Measurements from ENCODE around the gene RETREG1. TPM values are rescaled to one million over a fixed set of nuclear protein-coding genes. Genes with fewer than 3 reads are reported as not detected.

The RETREG1 gene
- total and polyA plus RNA-seq, 11 donors = 24.5 to 219 (median 169) TPM

DNA sequence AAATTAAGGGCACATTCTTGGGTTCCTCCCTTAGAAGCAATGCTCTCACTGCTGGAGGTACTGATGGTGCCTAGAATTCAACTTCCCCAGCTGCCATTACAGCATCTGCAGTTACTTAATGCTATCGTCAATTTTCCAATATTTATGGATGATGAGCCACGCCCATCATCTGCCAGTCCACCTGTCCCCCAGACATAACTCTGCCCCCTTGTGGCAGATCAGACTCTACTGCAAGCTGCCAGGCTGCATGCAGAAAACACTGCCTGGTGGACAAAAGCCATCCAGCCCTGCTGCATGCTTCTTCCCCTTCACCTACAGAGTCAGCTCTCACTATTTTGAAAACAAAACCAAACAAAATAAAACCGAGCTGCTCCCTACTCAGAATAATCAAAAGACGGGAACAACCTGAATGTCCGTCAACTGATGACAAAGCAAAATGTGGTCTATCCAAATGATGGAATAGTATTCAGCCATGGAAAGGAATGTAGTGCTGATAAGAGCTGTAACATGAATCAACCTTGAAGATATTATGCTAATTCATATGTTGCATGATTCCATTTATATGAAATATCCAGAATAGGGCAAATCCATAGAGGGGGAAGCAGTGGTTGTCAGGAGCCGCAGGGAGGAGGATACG, 66.4 kb downstream of the RETREG1 start:
- TF ChIP-seq, protein P1, sequence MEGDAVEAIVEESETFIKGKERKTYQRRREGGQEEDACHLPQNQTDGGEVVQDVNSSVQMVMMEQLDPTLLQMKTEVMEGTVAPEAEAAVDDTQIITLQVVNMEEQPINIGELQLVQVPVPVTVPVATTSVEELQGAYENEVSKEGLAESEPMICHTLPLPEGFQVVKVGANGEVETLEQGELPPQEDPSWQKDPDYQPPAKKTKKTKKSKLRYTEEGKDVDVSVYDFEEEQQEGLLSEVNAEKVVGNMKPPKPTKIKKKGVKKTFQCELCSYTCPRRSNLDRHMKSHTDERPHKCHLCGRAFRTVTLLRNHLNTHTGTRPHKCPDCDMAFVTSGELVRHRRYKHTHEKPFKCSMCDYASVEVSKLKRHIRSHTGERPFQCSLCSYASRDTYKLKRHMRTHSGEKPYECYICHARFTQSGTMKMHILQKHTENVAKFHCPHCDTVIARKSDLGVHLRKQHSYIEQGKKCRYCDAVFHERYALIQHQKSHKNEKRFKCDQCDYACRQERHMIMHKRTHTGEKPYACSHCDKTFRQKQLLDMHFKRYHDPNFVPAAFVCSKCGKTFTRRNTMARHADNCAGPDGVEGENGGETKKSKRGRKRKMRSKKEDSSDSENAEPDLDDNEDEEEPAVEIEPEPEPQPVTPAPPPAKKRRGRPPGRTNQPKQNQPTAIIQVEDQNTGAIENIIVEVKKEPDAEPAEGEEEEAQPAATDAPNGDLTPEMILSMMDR (IDR thresholded peaks at IDR 0.05) = peak; percentile 38 to 66 (median 56)
- no peak for TF ChIP-seq POLR2A (IDR thresholded peaks at IDR 0.05)
- H3K4me3 ChIP-seq = no peak overlapping the region
- H3K9me3 ChIP-seq = no peaks in the 10 kb centered on the region
- intact Hi-C loops (cut with DNase I) = loop anchor here in 9 of 10 donors (2.0 to 10.0 kb wide), 9 partner anchors 43 to 117 kb away; partner anchors contain the start of genes RETREG1 (in 2 of the 9) and ZNF622 (in 1 of the 9)
- H3K27ac ChIP-seq = peak overlapping the region in 10 of 12 donors; percentile 19 to 90 (median 78)
- ATAC-seq = peak in 3 of 4 donors; percentile 27 to 48 (median 43)
- H3K4me1 ChIP-seq = peaks cover 0 to 55% (median 14%) of the 10 kb centered on the region in 12 donors
- H3K27me3 ChIP-seq = no peaks in the 10 kb centered on the region
- H3K36me3 ChIP-seq = no peaks in the 10 kb centered on the region
- peak in 2 of 5 donors; percentile 25 to 39 for DNase-seq
- WGBS, 4 donors = 71 to 78% (median 74%) methylated on average over 7 of the region's 7 CpGs

DNA sequence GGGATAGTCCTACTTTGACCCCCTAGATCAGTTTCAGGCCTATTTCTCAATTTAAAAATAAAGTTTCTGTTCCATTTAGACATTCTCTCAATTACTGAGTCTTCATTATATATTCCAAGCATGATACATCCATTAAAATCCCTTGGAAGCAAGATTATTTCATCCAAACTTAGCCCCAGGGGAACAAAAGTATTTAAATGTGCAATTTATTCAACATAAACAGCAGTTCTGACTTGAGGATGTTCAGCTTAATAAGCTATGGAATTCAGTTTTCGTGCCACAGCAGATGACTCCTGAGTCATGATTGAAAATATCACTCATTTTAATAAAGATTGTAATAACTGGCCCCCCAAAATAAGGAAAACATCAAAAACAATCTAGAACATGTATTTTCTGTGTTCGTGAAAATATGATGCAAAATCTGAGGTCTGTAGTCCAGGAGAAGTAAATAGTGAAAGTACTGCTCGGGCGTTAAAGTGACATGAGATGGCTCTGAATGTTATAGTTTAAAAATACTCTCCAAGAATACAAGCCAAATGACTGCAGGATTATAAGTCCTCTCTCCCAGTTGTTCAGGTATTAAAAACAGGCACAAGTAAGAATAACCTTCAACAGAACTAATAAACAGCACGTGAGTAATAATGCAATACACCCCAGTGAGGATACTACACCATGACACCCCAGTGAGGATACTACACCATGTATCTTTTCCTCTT, 67.1 kb downstream of the RETREG1 start:
- 43 to 50% (median 46%) methylated on average over 5 of the region's 5 CpGs for WGBS, 4 donors
- TF ChIP-seq, protein P1 (IDR thresholded peaks at IDR 0.05) = no peak
- TF ChIP-seq POLR2A (IDR thresholded peaks at IDR 0.05) = no peak
- peak overlapping the region in 10 of 12 donors; percentile 19 to 90 (median 78) for H3K27ac ChIP-seq
- ATAC-seq (peak in 3 of 4 donors; percentile 15 to 36 (median 15)), DNase-seq (no peak)
- H3K36me3 ChIP-seq = no peaks in the 10 kb centered on the region
- H3K4me3 ChIP-seq = peak overlapping the region in 2 of 12 donors; percentile 4 to 9
- H3K27me3 ChIP-seq = no peaks in the 10 kb centered on the region
- H3K9me3 ChIP-seq = no peaks in the 10 kb centered on the region
- H3K4me1 ChIP-seq = peaks cover 0 to 63% (median 15%) of the 10 kb centered on the region in 12 donors
- intact Hi-C loops (cut with DNase I) = loop anchor here (2.0 to 10.0 kb wide), 9 partner anchors 42 to 118 kb away; partner anchors contain the start of genes RETREG1 (in 2 of the 10) and ZNF622 (in 1 of the 10)

DNA sequence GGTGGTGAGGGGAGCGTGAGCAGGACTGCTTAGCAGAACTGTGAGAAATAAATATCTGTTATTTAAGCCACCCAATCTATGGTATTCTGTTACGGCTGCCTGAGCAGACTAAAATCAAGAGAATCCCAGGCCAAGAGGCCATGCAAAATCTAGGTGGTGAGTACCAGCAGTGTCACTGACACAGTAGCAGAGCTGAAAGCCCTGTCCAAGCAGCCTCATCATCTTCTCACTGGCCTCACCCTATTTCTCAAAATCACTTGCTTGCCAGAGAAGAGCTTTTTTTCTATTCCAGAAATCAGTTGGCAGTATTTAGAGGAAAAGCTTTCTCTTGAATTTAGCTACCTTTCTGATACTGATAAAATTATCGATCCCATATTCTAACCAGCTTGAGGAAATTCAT, 68.0 kb downstream of the RETREG1 start:
- ATAC-seq (no peak), DNase-seq (no peak)
- TF ChIP-seq, protein P1 (IDR thresholded peaks at IDR 0.05) = no peak
- no peak for TF ChIP-seq POLR2A (IDR thresholded peaks at IDR 0.05)
- Histone ChIP-seq H3K4me1 (peaks cover 0 to 69% (median 15%) of the 10 kb centered on the region in 12 donors), H3K27me3 (no peaks in the 10 kb centered on the region), H3K4me3 (no peak overlapping the region), H3K36me3 (no peaks in the 10 kb centered on the region), H3K27ac (peak overlapping the region in 10 of 12 donors; percentile 29 to 90 (median 78)), H3K9me3 (no peaks in the 10 kb centered on the region)
- 62 to 83% (median 75%) methylated on average over 3 of the region's 3 CpGs for WGBS, 4 donors
- intact Hi-C loops (cut with DNase I) = loop anchor here in 5 of 10 donors (1.0 to 5.0 kb wide), 3 partner anchors 42 to 61 kb away; no protein-coding TSS in a partner anchor

DNA sequence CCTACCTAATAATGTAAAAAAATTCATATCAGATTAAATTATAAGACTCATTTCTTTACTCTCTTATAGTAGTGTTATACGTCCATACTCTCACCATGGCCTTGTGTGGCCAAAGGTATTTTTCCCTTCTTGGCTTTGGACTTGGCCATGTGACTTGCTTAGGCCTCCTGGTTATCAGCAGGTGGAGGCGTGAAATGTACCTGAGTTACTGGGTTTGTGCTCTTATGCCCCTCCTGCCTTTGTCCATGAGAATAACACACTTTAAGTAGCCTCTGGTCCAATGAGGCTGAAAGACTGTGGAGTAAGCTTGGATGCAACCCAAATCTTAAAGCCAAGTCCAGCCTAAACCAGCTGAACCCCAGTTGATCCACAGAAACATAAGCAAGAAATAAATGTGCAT, 68.7 kb downstream of the RETREG1 start:
- Histone ChIP-seq H3K27ac (peak overlapping the region in 10 of 12 donors; percentile 29 to 90 (median 78)), H3K4me1 (peaks cover 0 to 70% (median 15%) of the 10 kb centered on the region in 12 donors), H3K27me3 (no peaks in the 10 kb centered on the region), H3K36me3 (no peaks in the 10 kb centered on the region), H3K4me3 (no peak overlapping the region), H3K9me3 (no peaks in the 10 kb centered on the region)
- 66 to 77% (median 75%) methylated on average over 2 of the region's 2 CpGs for WGBS, 4 donors
- no peak for ATAC-seq
- TF ChIP-seq POLR2A (IDR thresholded peaks at IDR 0.05) = no peak
- TF ChIP-seq, protein P1 (IDR thresholded peaks at IDR 0.05) = no peak
- DNase-seq = no peak
- intact Hi-C loops (cut with DNase I) = loop anchor here in 5 of 10 donors (1.0 to 5.0 kb wide), 3 partner anchors 41 to 60 kb away; no protein-coding TSS in a partner anchor

All from heart left ventricle (tissue), 16 donors.